ENCODE data around the gene AP1G2. TPM values are rescaled to one million over a fixed set of nuclear protein-coding genes. Genes with fewer than 3 reads are reported as not detected.

The AP1G2 gene
- total and polyA plus RNA-seq, 2 of the 4 experiments (the other 2 are of a cell fraction) = 2.9 to 19.2 TPM

DNA sequence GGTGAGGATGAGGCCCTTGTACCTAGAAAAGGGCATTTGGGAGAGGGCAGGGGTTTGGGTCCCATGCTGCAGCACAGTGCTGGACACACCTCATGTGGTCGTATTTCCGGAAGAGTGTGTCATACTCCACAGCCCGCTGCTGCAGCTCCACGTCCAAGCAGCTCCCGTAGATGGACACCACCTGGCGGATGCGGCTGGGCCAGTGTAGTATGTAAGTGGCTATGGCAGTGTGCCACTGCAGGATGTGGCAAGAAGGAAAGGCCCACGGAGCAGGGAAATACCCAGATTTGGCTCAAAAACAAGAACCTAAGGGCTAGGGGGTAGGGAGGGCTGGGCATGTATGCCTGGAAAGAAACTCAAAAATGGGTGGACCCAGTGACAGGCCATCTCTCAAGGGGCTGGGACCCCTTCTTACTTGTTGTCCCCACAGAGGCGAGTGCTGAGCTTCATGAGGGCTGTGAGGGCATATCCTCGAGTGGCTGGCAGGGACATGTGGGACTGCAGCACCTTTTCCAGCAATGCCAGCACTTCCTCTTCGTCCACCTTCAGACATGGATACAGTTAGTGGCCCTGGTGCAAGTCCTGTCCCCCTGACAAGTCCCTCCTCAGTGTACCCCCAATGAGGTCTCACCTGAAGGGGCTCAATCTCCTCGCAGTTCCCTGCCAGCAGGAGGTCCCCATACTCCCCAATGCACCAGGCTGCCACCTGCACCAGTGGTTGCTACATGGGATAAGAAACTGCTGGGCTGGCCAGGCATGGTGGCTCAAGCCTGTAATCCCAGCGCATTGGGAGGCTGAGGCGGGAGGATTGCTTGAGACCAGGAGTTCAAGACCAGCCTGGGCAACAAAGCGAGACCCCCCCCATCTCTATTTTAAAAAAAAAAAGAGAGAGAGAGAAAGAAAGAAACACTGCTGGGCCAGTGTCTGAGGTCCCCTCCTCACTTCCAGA is 5.4 kb downstream of the AP1G2 start (continued):
- TF ChIP-seq, protein P1, sequence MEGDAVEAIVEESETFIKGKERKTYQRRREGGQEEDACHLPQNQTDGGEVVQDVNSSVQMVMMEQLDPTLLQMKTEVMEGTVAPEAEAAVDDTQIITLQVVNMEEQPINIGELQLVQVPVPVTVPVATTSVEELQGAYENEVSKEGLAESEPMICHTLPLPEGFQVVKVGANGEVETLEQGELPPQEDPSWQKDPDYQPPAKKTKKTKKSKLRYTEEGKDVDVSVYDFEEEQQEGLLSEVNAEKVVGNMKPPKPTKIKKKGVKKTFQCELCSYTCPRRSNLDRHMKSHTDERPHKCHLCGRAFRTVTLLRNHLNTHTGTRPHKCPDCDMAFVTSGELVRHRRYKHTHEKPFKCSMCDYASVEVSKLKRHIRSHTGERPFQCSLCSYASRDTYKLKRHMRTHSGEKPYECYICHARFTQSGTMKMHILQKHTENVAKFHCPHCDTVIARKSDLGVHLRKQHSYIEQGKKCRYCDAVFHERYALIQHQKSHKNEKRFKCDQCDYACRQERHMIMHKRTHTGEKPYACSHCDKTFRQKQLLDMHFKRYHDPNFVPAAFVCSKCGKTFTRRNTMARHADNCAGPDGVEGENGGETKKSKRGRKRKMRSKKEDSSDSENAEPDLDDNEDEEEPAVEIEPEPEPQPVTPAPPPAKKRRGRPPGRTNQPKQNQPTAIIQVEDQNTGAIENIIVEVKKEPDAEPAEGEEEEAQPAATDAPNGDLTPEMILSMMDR (conservative IDR thresholded peaks at IDR 0.05; ENCODE audit: low read depth, low read length) = no peak
- TF ChIP-seq CHD1 (IDR thresholded peaks at IDR 0.05; ENCODE audit: low read depth, low read length) (no peak), RFX5 (IDR thresholded peaks at IDR 0.05; ENCODE audit: low read depth, low read length) (no peak)

Measured in IMR-90 (cell line).